Prostate gland (tissue), 2 donors: Measurements from ENCODE around the gene PIK3CA. TPM values are rescaled to one million over a fixed set of nuclear protein-coding genes. Genes with fewer than 3 reads are reported as not detected.
A peak's percentile ranks its signal among the peaks of the same experiment; 100 is the strongest.
"Not testable (repeated sequence)": the region's sequence is repeated elsewhere in the genome, so short reads cannot be mapped to it uniquely, and the experiment has no call there.

ENCODE experiments used
- DNase-seq: peaks from one replicate; pipeline ENCODE4 v3.0.0-alpha.2; 2019; ENCODE audit warnings: low spot score
- H3K27ac ChIP-seq, 2 donors: fragments of 200-600 bp; sonication (generic); 2 replicates each; pipeline ENCODE4 v1.5.1; 2017 to 2019
- H3K27me3 ChIP-seq: fragments of 200-600 bp; sonication (generic); replicated peaks from 2 replicates; pipeline ENCODE4 v1.5.1; 2019; ENCODE audit not compliant: insufficient read depth
- H3K36me3 ChIP-seq, 2 donors: fragments of 200-600 bp; sonication (generic); 1 replicate in 1 of 2; 2 replicates in 1 of 2; pipeline versions ENCODE4 v1.5.1 to v1.8.1; 2017 to 2019
- H3K4me1 ChIP-seq: fragments of 200-600 bp; sonication (generic); replicated peaks from 2 replicates; pipeline ENCODE4 v1.5.1; 2019
- H3K4me3 ChIP-seq, 2 donors: fragments of 200-600 bp; sonication (generic); 2 replicates each; pipeline ENCODE4 v1.5.1; 2017 to 2019
- H3K9me3 ChIP-seq: fragments of 200-600 bp; sonication (generic); 2 replicates; pipeline ENCODE4 v1.5.1; 2017
- CTCF ChIP-seq, 4 experiments: fragments of 200-600 bp in 2 of 4; fragments of 450-650 bp in 2 of 4; sonication (generic) in 2 of 4; IDR thresholded peaks; 1 replicate in 3 of 4; 2 replicates in 1 of 4; pipeline ENCODE4 v1.5.1; 2016 to 2019; ENCODE audit warnings: antibody characterized with exemption in 4 of 4, mild to moderate bottlenecking in 2 of 4, moderate library complexity in 2 of 4
- POLR2A ChIP-seq: fragments of 450-650 bp; IDR thresholded peaks from one replicate; pipeline ENCODE4 v1.6.1; 2016; ENCODE audit warnings: antibody characterized with exemption, mild to moderate bottlenecking
- POLR2AphosphoS5 ChIP-seq: sonication (generic); formaldehyde crosslinking; IDR thresholded peaks from one replicate; pipeline ENCODE4 v1.6.1; 2017; ENCODE audit warnings: antibody characterized with exemption
- WGBS: methylation state at CpG from one replicate; pipeline ENCODE4 v1.1.5; 2018; 5-methylcytosine and 5-hydroxymethylcytosine counted together
- intact Hi-C: fragments of 100-400 bp; cut with DNase I; formaldehyde crosslinking; loops from one replicate; pipeline ENCODE4 v1.14.2; 2022
- total RNA-seq, 2 donors: library from RNA; depleted of rRNA; stranded (reverse); fragments of >200 nt; gene quantifications; one replicate each; pipeline ENCODE4 v1.1.0, GENCODE V29; 2016

The PIK3CA gene
- total RNA-seq, 2 donors from 2014 or later, result 10.2 to 21.9 TPM

GRCh38 chr3:179258820-179259219 is 110.7 kb downstream of the PIK3CA start:
- no peak overlapping the region for H3K4me3 ChIP-seq
- no peak overlapping the region for H3K27ac ChIP-seq
- H3K9me3 ChIP-seq, result no peaks in the 10 kb centered on the region
- no peaks in the 10 kb centered on the region for H3K27me3 ChIP-seq
- no peak for TF ChIP-seq POLR2A
- TF ChIP-seq POLR2AphosphoS5, result no peak
- TF ChIP-seq CTCF (IDR thresholded peaks at IDR 0.05), result no peak
- DNase-seq, result no peak
- intact Hi-C loops, result no loop called here
- no peaks in the 10 kb centered on the region for H3K4me1 ChIP-seq
- no peaks in the 10 kb centered on the region for H3K36me3 ChIP-seq
- WGBS, result 89% methylated on average over 5 of the region's 5 CpGs

GRCh38 chr3:179259959-179260756 is 112.0 kb downstream of the PIK3CA start:
- not testable (repeated sequence) for H3K36me3 ChIP-seq, H3K4me3 ChIP-seq, H3K4me1 ChIP-seq, DNase-seq, H3K27ac ChIP-seq, H3K9me3 ChIP-seq, H3K27me3 ChIP-seq
- 99% methylated on average over 9 of the region's 9 CpGs for WGBS
- intact Hi-C loops, result loop anchor here (5.0 kb wide), 1 partner anchor 113 kb away; the partner anchor contains the start of gene PIK3CA

- DNase-seq, result peak; percentile 50
- 12% methylated on average over 58 of the region's 71 CpGs for WGBS
- intact Hi-C loops, result loop anchor here (5.0 kb wide), 1 partner anchor 114 kb away; the partner anchor contains the start of gene PIK3CA
- peak overlapping the region; percentile 57 to 60 for H3K4me3 ChIP-seq
- no peaks in the 10 kb centered on the region for H3K9me3 ChIP-seq
- peak overlapping the region; percentile 15 to 66 for H3K27ac ChIP-seq
- no peak for TF ChIP-seq POLR2A
- TF ChIP-seq CTCF (IDR thresholded peaks at IDR 0.05), result no peak
- TF ChIP-seq POLR2AphosphoS5, result no peak
- no peaks in the 10 kb centered on the region for H3K36me3 ChIP-seq
- no peaks in the 10 kb centered on the region for H3K27me3 ChIP-seq
- H3K4me1 ChIP-seq, result no peaks in the 10 kb centered on the region
These were observed 113.0 kb downstream of the PIK3CA start for GRCh38 chr3:179260949-179261765.

GRCh38 chr3:179263134-179263533 is 115.0 kb downstream of the PIK3CA start:
- intact Hi-C loops, result loop anchor here (5.0 kb wide), 1 partner anchor 116 kb away; the partner anchor contains the start of gene PIK3CA

More at GRCh38 chr3:179263134-179263533, 115.0 kb downstream of the PIK3CA start:
- Histone ChIP-seq H3K9me3 (no peaks in the 10 kb centered on the region), H3K27ac (no peak overlapping the region), H3K4me1 (no peaks in the 10 kb centered on the region), H3K4me3 (no peak overlapping the region), H3K27me3 (no peaks in the 10 kb centered on the region), H3K36me3 (no peaks in the 10 kb centered on the region)
- DNase-seq, result no peak
- 94% methylated on average over 22 of the region's 29 CpGs for WGBS
- TF ChIP-seq CTCF (IDR thresholded peaks at IDR 0.05), result no peak
- TF ChIP-seq POLR2A, result no peak
- TF ChIP-seq POLR2AphosphoS5, result no peak
